ENCODE results near the gene CIAO2A.
"Not testable (repeated sequence)": the region's sequence is repeated elsewhere in the genome, so short reads cannot be mapped to it uniquely, and the experiment has no call there.

Gene CIAO2A

DNA sequence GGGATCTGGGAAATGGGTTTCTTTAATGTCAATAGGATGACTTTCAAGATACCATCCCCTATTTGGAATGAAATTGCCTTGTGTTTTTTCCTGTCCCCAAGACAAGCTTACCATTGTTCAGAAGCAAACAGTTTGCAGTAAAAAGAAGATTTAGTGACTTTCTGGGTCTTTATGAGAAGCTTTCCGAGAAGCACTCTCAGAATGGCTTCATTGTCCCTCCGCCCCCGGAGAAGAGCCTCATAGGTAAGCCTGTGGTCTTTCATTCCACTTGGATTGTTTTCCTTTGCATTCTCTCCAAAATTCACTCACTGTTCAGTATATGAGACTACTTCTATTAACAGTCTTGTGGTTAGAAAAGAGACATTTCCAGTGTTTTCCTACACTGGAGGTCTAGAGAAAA lies 32.3 kb upstream of the CIAO2A start:
- Histone ChIP-seq H3K79me2 (peaks cover 2% of the 10 kb centered on the region), H3K27ac (no peak overlapping the region), H3K9me3 (ENCODE audit: control insufficient read depth, low read length) (no peaks in the 10 kb centered on the region), H3K27me3 (ENCODE audit: control insufficient read depth, insufficient read depth, low read length) (no peaks in the 10 kb centered on the region), H3K4me1 (no peaks in the 10 kb centered on the region), H3K4me3 (ENCODE audit: low read depth, low read length) (no peak overlapping the region), H3K4me2 (ENCODE audit: low read length) (no peak overlapping the region), H3K9ac (no peak overlapping the region), H3K36me3 (ENCODE audit: control insufficient read depth, insufficient read depth, low read length) (no peaks in the 10 kb centered on the region), H2AFZ (no peak overlapping the region)
- TF ChIP-seq, protein P1, sequence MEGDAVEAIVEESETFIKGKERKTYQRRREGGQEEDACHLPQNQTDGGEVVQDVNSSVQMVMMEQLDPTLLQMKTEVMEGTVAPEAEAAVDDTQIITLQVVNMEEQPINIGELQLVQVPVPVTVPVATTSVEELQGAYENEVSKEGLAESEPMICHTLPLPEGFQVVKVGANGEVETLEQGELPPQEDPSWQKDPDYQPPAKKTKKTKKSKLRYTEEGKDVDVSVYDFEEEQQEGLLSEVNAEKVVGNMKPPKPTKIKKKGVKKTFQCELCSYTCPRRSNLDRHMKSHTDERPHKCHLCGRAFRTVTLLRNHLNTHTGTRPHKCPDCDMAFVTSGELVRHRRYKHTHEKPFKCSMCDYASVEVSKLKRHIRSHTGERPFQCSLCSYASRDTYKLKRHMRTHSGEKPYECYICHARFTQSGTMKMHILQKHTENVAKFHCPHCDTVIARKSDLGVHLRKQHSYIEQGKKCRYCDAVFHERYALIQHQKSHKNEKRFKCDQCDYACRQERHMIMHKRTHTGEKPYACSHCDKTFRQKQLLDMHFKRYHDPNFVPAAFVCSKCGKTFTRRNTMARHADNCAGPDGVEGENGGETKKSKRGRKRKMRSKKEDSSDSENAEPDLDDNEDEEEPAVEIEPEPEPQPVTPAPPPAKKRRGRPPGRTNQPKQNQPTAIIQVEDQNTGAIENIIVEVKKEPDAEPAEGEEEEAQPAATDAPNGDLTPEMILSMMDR (IDR thresholded peaks at IDR 0.05), result no peak

DNA sequence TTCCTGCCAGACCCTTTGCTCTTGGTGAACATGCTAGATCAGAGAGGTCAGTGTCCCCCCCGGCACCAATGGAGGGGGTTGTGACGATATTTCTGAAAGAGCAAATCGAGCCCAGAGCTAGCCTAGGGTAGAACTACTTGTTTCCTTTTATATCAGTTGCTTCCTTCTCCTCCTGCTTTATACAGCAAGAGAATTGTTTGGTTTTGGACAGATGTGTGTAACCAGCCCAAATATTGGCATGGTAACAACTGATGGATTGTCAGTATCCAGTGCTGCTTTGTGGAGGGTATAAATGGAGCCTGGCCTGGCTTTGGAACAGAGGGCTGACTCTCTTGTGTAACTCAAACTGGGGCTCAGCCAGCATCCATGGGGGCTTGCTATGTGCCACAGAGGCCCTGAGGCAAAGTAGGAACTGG lies 29.3 kb upstream of the CIAO2A start:
- Histone ChIP-seq H3K36me3 (ENCODE audit: control insufficient read depth, insufficient read depth, low read length) (no peaks in the 10 kb centered on the region), H3K4me3 (ENCODE audit: low read depth, low read length) (no peak overlapping the region), H3K4me1 (no peaks in the 10 kb centered on the region), H3K4me2 (ENCODE audit: low read length) (no peak overlapping the region), H3K9me3 (ENCODE audit: control insufficient read depth, low read length) (no peaks in the 10 kb centered on the region), H3K27ac (no peak overlapping the region), H3K27me3 (ENCODE audit: control insufficient read depth, insufficient read depth, low read length) (no peaks in the 10 kb centered on the region), H3K9ac (no peak overlapping the region), H3K79me2 (peaks cover 2% of the 10 kb centered on the region), H2AFZ (no peak overlapping the region)
- TF ChIP-seq, protein P1 (IDR thresholded peaks at IDR 0.05), result no peak

DNA sequence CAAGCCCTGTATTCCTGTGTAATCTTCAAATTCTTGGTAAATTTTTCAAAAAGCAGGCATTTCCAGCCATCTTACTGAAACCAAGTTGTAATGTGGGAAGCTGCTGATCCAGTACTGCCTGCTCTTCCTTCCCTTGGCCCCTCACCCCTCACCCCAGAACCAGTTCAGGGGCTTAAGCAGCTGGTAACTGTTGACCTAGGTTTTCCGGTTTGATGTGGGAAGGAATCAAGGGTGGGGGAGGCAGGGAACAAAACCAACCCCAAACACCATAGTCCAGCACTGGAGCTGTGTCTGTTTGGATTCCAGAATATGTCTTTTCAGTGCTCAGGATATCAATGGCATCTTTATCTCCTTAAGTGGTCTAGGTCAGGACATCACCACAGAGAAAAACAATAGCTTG lies 28.8 kb upstream of the CIAO2A start:
- peaks cover 2% of the 10 kb centered on the region for H3K79me2 ChIP-seq
- H3K9me3 ChIP-seq (ENCODE audit: control insufficient read depth, low read length), result no peaks in the 10 kb centered on the region
- no peak overlapping the region for H3K27ac ChIP-seq
- no peak overlapping the region for H3K4me3 ChIP-seq (ENCODE audit: low read depth, low read length)
- H3K36me3 ChIP-seq (ENCODE audit: control insufficient read depth, insufficient read depth, low read length), result no peaks in the 10 kb centered on the region
- H3K4me2 ChIP-seq (ENCODE audit: low read length), result no peak overlapping the region
- H2AFZ ChIP-seq, result no peak overlapping the region
- no peak overlapping the region for H3K9ac ChIP-seq
- TF ChIP-seq, protein P1 (IDR thresholded peaks at IDR 0.05), result no peak
- H3K4me1 ChIP-seq, result no peaks in the 10 kb centered on the region
- H3K27me3 ChIP-seq (ENCODE audit: control insufficient read depth, insufficient read depth, low read length), result no peaks in the 10 kb centered on the region

DNA sequence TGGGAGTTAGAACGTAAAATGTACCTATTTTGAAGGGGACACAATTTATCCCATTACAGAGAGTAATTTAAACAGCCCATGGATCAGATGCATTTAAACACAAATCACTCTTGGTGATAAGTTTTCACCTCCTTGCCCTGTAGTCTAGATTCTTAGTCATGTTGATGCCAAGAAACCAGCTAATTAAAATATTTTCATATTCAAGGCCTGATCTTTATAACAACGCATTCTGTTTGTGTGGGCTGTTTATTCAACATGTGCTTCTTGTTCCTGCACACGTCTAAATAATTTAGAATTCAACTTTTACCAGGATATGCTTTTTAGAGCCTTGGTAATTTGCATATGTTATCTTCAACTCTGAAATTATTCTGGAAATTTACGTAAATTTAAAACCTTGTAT lies 28.0 kb upstream of the CIAO2A start:
- no peak overlapping the region for H3K9ac ChIP-seq
- no peaks in the 10 kb centered on the region for H3K36me3 ChIP-seq (ENCODE audit: control insufficient read depth, insufficient read depth, low read length)

DNA sequence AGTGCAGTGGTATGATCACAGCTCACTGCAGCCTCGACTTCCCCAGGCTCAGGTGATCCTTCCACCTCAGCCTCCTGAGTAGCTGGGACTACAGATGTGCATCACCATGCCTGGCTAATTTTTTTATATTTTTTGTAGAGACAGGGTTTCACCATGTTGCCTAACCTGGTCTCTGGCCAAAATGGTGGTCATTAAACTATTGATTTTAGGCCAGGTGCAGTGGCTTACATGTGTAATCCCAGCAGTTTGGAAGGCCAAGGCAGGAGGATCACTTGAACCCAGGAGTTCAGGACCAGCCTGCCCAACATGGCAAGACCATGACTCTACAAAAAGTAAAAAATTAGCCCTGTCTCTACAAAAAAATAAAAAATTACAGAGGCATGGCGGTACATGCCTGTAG lies 26.7 kb upstream of the CIAO2A start:
- H3K9ac ChIP-seq; H3K27ac ChIP-seq; H3K4me3 ChIP-seq (ENCODE audit: low read depth, low read length); H3K9me3 ChIP-seq (ENCODE audit: control insufficient read depth, low read length); H3K4me2 ChIP-seq (ENCODE audit: low read length); H3K79me2 ChIP-seq; H2AFZ ChIP-seq; H3K36me3 ChIP-seq (ENCODE audit: control insufficient read depth, insufficient read depth, low read length); H3K4me1 ChIP-seq; H3K27me3 ChIP-seq (ENCODE audit: control insufficient read depth, insufficient read depth, low read length): not testable (repeated sequence)

More for the DNA sequence above, 28.0 kb upstream of the CIAO2A start:
- H3K79me2 ChIP-seq, result peaks cover 2% of the 10 kb centered on the region
- H3K27me3 ChIP-seq (ENCODE audit: control insufficient read depth, insufficient read depth, low read length), result no peaks in the 10 kb centered on the region
- TF ChIP-seq, protein P1 (IDR thresholded peaks at IDR 0.05), result no peak
- no peak overlapping the region for H3K4me3 ChIP-seq (ENCODE audit: low read depth, low read length)
- H3K4me1 ChIP-seq, result no peaks in the 10 kb centered on the region
- H3K4me2 ChIP-seq (ENCODE audit: low read length), result no peak overlapping the region
- H3K27ac ChIP-seq, result no peak overlapping the region
- no peak overlapping the region for H2AFZ ChIP-seq
- H3K9me3 ChIP-seq (ENCODE audit: control insufficient read depth, low read length), result no peaks in the 10 kb centered on the region

Measured in parathyroid adenoma (tissue), 2 donors.